Hematopoietic multipotent progenitor cell treated with erythropoietin and hydrocortisone succinate and interleukin-3 and kit ligand, for 15 days (in vitro differentiated cells): ENCODE data around the gene IMPA2.
A peak's percentile ranks its signal among the peaks of the same experiment; 100 is the strongest.
"Not testable (repeated sequence)": the region's sequence is repeated elsewhere in the genome, so short reads cannot be mapped to it uniquely, and the experiment has no call there.

Experiments
- DNase-seq: peaks from one replicate; pipeline ENCODE4 v3.0.0-alpha.2; 2015; ENCODE audit warnings: low spot score

Gene IMPA2

DNA sequence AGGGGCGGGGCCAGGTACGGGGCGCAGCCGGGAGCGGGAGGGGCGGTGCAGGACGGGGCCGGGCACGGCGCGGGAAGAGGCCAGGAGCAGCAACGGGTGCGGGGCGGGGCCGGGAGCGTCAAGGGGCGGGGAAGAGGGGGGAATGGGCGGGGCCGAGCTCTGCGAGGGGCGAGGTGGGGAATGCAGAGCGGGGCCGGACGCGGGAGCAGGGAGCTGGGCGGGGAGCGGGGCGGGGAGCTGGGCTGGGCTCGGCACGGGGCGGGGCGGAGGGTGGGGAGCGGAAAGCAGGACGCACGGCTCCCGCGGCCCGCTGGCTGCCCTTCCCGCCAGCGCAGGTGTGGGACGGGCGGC is at the start of gene IMPA2:
Gene IMPA2, plus strand, starts transcription at position 316 of the 351 bp plus-strand sequence. CDS start 163 bp downstream, outside the sequence.
- no peak for DNase-seq

DNA sequence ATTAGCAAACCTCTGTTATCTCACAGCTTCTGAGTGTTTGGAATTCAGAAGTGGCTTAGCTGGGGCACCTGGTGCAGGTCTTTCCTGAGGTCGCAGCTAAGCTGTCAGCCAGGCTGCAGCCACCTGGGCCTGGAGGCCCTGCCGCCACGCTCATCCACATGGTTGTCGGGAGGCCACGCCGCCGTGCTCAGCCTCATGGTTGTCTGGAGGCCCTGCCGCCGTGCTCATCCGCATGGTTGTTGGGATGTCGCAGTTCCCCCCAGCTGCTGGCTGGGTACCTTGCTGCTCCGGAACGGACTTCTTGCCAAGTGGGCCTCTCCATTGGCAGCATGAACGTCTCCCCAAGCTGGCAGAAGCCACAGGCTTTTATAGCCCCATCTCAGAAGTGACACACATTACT is 48.9 kb upstream of the IMPA2 start:
- DNase-seq: no peak

- DNase-seq: peak; percentile 86
Observed at GRCh38 chr18:11937874-11938478, 43.3 kb upstream of the IMPA2 start.

GRCh38 chr18:11940956-11941355 is 40.4 kb upstream of the IMPA2 start:
- DNase-seq: no peak

DNA sequence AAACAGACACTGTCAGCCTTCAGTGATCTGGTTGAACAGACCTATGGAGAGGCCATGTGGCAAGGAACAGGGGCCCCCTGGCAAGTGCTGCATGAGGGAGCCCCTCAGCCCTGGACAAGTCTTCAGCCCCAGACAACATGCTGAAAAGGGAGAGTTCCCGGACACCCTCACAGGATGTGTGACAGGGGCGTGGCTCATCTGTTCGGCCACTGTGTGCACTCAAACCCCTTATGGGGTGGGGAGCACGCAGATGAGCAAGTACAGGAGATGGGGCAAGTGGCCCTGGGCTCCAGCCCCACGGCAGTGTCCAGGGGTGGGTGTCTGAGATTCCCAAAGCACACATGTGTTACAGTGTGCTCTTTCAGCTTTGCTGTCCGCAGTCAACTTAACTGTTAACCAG is 37.8 kb upstream of the IMPA2 start:
- peak; percentile 64 for DNase-seq

GRCh38 chr18:11944252-11944651 is 37.1 kb upstream of the IMPA2 start:
- peak; percentile 87 for DNase-seq

- DNase-seq: no peak
Observed at GRCh38 chr18:11944786-11945185, 36.5 kb upstream of the IMPA2 start.

- DNase-seq: not testable (repeated sequence)
Observed at GRCh38 chr18:11945834-11946659, 35.3 kb upstream of the IMPA2 start.

GRCh38 chr18:11946756-11947155 is 34.6 kb upstream of the IMPA2 start:
- DNase-seq: peak; percentile 58

DNA sequence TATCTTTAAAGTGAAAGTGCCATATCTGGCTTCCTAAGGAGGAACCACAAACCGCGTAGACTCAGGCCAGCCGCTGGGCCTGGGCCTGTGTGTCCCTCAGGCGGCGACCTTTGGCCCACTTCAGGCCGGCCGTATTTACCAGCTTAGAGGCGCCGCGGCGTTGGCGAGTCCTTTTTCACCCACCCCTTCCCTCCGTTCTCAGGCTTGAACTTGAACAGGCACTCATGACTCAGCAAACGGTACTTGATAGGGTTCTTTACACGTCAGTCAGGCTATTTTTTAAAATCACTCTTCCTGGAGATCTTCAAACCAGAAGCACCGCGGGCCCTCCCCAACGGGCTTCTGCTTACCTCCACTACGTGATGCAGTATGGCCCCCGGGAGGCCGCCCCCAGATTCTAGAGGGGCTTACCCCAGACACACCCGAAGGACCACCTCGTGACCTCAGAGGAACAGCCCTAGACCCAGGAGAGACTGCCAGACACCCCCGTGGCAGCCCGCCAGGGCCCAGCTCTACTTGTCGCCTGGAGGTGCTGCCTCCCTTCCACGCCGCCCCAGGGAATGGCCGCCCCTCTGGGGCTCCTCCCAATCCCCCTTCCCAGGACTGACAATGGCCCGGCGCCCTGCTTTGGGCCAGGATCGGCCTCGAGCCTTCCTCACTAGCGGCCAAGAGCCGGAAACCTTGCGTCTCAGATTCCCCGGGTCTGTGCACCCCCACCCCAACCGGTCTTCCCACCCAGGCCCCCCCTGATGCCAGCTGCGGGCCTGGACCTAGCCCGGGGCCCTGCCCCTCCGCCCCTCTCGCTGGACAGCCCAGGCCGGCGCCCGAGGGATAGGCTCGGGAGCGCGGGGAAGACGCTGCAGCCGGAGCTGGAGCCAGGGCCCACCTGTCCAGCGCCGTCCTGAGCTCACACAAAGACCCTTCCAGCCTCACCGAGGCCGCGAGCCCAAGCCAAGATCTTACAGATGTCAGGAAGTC is 33.8 kb upstream of the IMPA2 start:
- DNase-seq: peak; percentile 95

GRCh38 chr18:11948852-11949523 is 32.3 kb upstream of the IMPA2 start:
- DNase-seq: no peak

DNA sequence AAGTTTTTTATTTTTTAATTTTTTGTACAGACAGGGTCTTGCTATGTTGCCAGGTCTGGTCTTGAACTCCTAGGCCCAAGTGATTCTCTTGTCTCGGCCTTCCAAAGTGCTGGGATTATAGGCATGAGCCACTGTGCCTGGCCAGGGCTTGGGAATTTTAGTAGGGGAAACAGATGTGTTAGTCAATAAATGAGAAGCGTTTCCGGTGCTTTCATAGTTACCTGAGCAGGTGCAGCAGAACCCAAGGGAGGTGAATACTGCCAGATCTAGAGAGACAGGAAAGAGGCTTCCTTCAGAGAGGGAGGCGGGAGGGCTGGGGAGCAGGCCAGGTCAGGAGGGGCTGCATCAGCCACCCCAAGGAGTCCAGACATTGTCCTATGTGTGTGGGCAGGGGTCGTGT is 30.5 kb upstream of the IMPA2 start:
- no peak for DNase-seq

DNA sequence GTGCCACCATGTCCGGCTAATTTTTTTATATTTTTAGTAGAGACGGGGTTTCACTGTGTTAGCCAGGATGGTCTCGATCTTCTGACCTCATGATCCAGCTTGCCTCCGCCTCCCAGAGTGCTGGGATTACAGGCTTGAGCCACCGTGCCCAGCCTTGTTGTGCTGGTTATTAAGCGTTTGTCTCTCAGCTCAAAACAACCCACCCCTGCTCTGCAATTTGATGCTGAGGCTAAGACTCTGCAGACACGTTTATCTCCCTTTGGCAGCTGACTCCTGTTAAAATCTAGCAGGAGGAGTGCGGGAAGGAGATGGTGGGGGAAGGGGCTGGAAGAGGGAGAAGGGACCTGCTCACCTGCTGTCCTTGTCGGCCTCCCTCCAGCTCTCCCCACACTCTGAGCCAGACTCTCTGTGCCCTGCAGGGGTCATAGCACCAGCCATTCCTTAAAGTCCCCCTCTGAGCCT is 29.9 kb upstream of the IMPA2 start:
- no peak for DNase-seq

DNA sequence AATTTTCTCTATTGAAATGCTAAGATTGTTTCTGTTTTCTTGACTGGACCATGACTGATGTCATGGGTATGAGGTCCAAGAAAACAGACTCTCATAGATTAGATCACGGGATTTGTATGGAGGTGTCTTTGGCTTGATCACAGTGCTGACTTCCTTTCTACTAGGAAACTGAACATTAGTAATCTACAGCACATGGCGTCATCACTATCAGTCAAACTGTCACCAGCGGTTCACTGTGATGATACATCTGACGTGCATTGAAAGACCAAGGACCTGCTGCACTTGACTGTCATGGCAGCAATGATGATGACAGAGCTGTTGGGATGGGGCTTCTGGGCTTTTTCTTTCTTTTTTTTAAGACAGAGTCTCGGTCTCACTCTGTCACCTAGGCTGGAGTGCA is 28.2 kb upstream of the IMPA2 start:
- DNase-seq: no peak

DNA sequence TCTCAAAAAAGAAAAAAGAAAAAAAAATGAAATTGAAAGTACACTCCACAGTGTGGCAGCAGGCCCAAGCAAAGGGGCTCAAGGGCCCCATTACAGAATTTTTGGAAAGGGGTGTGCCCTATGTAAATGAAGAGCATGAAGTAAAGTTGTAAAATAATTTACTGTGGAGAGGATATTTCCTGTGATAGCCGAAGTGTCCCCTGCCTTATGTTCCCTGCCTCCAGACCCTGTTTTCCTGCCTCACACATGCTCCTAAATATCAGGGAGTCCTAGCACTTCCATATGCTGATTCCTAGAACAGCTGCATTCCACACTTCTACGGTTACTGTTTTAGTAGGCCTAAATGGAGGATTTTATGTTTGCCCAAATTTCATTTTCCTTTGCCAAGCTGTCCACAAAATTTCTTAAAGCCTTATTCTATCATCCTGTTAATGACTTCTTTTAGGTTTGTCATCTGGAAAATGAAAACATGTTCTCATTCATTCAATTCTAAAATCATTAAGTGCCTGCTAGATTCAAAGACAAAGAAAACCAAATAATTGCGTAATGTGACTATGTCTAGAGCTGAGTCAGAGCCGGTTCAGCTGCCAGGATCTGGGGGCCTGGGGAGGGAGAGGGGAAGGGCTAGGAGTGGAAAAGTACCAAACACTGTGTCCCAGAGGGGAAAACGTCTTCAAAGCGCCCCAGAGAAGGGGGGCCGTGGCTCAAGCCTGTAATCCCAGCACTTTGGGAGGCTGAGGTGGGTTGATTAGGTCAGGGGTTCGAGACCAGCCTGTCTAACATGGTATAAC is 25.9 kb upstream of the IMPA2 start:
- DNase-seq: no peak

- no peak for DNase-seq
Observed at GRCh38 chr18:11956371-11957308, 24.7 kb upstream of the IMPA2 start.

- no peak for DNase-seq
Observed at GRCh38 chr18:11957636-11958035, 23.7 kb upstream of the IMPA2 start.

DNA sequence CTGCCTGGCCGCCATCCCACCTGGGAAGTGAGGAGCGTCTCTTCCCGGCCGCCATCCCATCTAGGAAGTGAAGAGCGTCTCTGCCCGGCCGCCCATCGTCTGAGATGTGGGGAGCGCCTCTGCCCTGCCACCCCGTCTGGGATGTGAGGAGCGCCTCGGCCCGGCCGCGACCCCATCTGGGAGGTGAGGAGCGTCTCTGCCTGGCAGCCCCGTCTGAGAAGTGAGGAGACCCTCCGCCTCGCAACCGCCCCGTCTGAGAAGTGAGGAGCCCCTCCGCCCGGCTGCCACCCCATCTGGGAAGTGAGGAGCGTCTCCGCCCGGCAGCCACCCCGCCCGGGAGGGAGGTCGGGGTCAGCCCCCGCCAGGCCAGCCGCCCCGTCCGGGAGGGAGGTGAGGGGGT is 21.7 kb upstream of the IMPA2 start:
- not testable (repeated sequence) for DNase-seq

- DNase-seq: no peak
Observed at GRCh38 chr18:11960743-11961380, 20.4 kb upstream of the IMPA2 start.
